ENCODE results near the gene FOXL3. TPM values are rescaled to one million over a fixed set of nuclear protein-coding genes. Genes with fewer than 3 reads are reported as not detected.

The FOXL3 gene
- total RNA-seq, 2 experiments from 2014 or later, result not detected

GRCh38 chr7:265192-265997, 24.6 kb upstream of the FOXL3 start:
- CTCF ChIA-PET, result interaction anchor here (1.9 kb wide), 1 partner anchor 8 kb away, joined by 11 read pairs; no protein-coding TSS in a partner anchor

GRCh38 chr7:265998-266850, 23.7 kb upstream of the FOXL3 start:
- POLR2A ChIA-PET, result no interaction called here
- CTCF ChIA-PET, result no interaction called here

More at GRCh38 chr7:265192-265997, 24.6 kb upstream of the FOXL3 start:
- POLR2A ChIA-PET, result no interaction called here

- ChIA-PET CTCF (interaction anchor here (1.7 kb wide), 1 partner anchor 14 kb away, joined by 3 read pairs; no protein-coding TSS in a partner anchor), POLR2A (no interaction called here)
Measured at GRCh38 chr7:266851-267840, 22.8 kb upstream of the FOXL3 start.

GRCh38 chr7:268991-269390, 21.0 kb upstream of the FOXL3 start:
- CTCF ChIA-PET, result no interaction called here
- POLR2A ChIA-PET, result no interaction called here

GRCh38 chr7:269721-270120, 20.2 kb upstream of the FOXL3 start:
- POLR2A ChIA-PET, result no interaction called here
- CTCF ChIA-PET, result no interaction called here

- ChIA-PET POLR2A (no interaction called here), CTCF (no interaction called here)
Measured at GRCh38 chr7:270351-270983, 19.5 kb upstream of the FOXL3 start.

GRCh38 chr7:271266-272107, 18.5 kb upstream of the FOXL3 start:
- CTCF ChIA-PET, result no interaction called here
- POLR2A ChIA-PET, result no interaction called here

- CTCF ChIA-PET, result no interaction called here
- POLR2A ChIA-PET, result no interaction called here
Measured at GRCh38 chr7:272108-272615, 17.8 kb upstream of the FOXL3 start.

GRCh38 chr7:272631-273030, 17.3 kb upstream of the FOXL3 start:
- CTCF ChIA-PET, result interaction anchor here (2.5 kb wide), 1 partner anchor 8 kb away, joined by 11 read pairs; no protein-coding TSS in a partner anchor
- POLR2A ChIA-PET, result no interaction called here

GRCh38 chr7:273327-273726, 16.6 kb upstream of the FOXL3 start:
- ChIA-PET POLR2A (no interaction called here), CTCF (interaction anchor here (0.5 to 2.5 kb wide), 2 partner anchors 9 to 240 kb away, joined by 3 to 11 read pairs; no protein-coding TSS in a partner anchor)

GRCh38 chr7:274266-274665, 15.7 kb upstream of the FOXL3 start:
- ChIA-PET POLR2A (no interaction called here), CTCF (interaction anchor here (2.5 kb wide), 1 partner anchor 10 kb away, joined by 11 read pairs; no protein-coding TSS in a partner anchor)

- POLR2A ChIA-PET, result no interaction called here
- CTCF ChIA-PET, result interaction anchor here (0.5 kb wide), 1 partner anchor 12 kb away, joined by 3 read pairs; no protein-coding TSS in a partner anchor
Measured at GRCh38 chr7:276230-276835, 13.6 kb upstream of the FOXL3 start.

GRCh38 chr7:277228-277627, 12.7 kb upstream of the FOXL3 start:
- ChIA-PET CTCF (interaction anchor here (0.5 kb wide), 1 partner anchor 13 kb away, joined by 3 read pairs; no protein-coding TSS in a partner anchor), POLR2A (no interaction called here)

GRCh38 chr7:278081-278480, 11.9 kb upstream of the FOXL3 start:
- CTCF ChIA-PET, result no interaction called here
- POLR2A ChIA-PET, result no interaction called here

- ChIA-PET POLR2A (no interaction called here), CTCF (no interaction called here)
Measured at GRCh38 chr7:279821-280220, 10.1 kb upstream of the FOXL3 start.

GRCh38 chr7:280461-280860, 9.5 kb upstream of the FOXL3 start:
- CTCF ChIA-PET, result no interaction called here
- POLR2A ChIA-PET, result no interaction called here

GRCh38 chr7:281637-282036, 8.3 kb upstream of the FOXL3 start:
- POLR2A ChIA-PET, result no interaction called here
- CTCF ChIA-PET, result interaction anchor here (0.7 to 1.3 kb wide), 2 partner anchors 14 to 1912 kb away, joined by 3 to 5 read pairs; no protein-coding TSS in a partner anchor

GRCh38 chr7:282621-283020, 7.3 kb upstream of the FOXL3 start:
- POLR2A ChIA-PET, result no interaction called here
- CTCF ChIA-PET, result no interaction called here
